Heart right ventricle (tissue), 16 donors: ENCODE measurements around the gene ZNF827. TPM values are rescaled to one million over a fixed set of nuclear protein-coding genes. Genes with fewer than 3 reads are reported as not detected.

ENCODE experiments used
- ATAC-seq, 8 donors: fragments of 200-7000 bp; cut with Tn5 transposase; one replicate each; pipeline ENCODE4 v1.9.1; 2020; ENCODE audit warnings: mild to moderate bottlenecking in 8 of 8, moderate library complexity in 8 of 8, moderate number of reproducible peaks in 1 of 8
- DNase-seq, 2 donors: peaks; one replicate each; pipeline ENCODE4 v3.0.0-alpha.2; 2020
- H3K27ac ChIP-seq, 10 donors: fragments of 200-600 bp; sonication (generic) in 2 of 10; one replicate each; pipeline versions ENCODE4 v1.5.0 to v1.8.0; 2020 to 2022; ENCODE audit warnings: mild to moderate bottlenecking in 3 of 10
- H3K27me3 ChIP-seq, 7 donors: fragments of 200-600 bp; one replicate each; pipeline ENCODE4 v1.8.0; 2021 to 2022; ENCODE audit warnings: mild to moderate bottlenecking in 2 of 7
- H3K36me3 ChIP-seq, 9 donors: fragments of 200-600 bp; sonication (generic) in 1 of 9; one replicate each; pipeline versions ENCODE4 v1.5.0 to v1.8.0; 2020 to 2022; ENCODE audit warnings: mild to moderate bottlenecking in 2 of 9
- H3K4me1 ChIP-seq, 9 donors: fragments of 200-600 bp; sonication (generic) in 1 of 9; one replicate each; pipeline versions ENCODE4 v1.5.0 to v1.8.0; 2020 to 2022; ENCODE audit warnings: mild to moderate bottlenecking in 4 of 9
- H3K4me3 ChIP-seq, 10 donors: fragments of 200-600 bp; sonication (generic) in 2 of 10; one replicate each; pipeline versions ENCODE4 v1.5.0 to v1.8.0; 2020 to 2022; ENCODE audit warnings: mild to moderate bottlenecking in 7 of 10, moderate library complexity in 2 of 10
- H3K9me3 ChIP-seq, 11 donors: fragments of 200-600 bp in 10 of 11; sonication (generic) in 2 of 11; one replicate each; pipeline versions ENCODE4 v1.5.0 to v1.8.0; 2013 to 2022; ENCODE audit warnings: mild to moderate bottlenecking in 2 of 11, control low read depth in 1 of 11, moderate library complexity in 1 of 11
- WGBS, 2 donors: extraction: QIAGEN DNeasy Blood & Tissue Kit; methylation state at CpG; one replicate each; pipeline ENCODE4 v1.1.7; 2013; ENCODE audit warnings: inconsistent platforms in 1 of 2; 5-methylcytosine and 5-hydroxymethylcytosine counted together
- intact Hi-C, 10 donors: fragments of 100-400 bp; cut with DNase I; formaldehyde crosslinking; loops; one replicate each; pipeline versions ENCODE4 v1.11.1 to v1.14.2; 2022
- polyA plus RNA-seq, 2 donors: library from polyadenylated mRNA; stranded (reverse); fragments of 200-250 nt; gene quantifications; one replicate each; pipeline ENCODE4 v1.2.3, GENCODE V29; 2013
- total RNA-seq, 10 donors: library from RNA; stranded (reverse); fragmentation: NEBNext Ultra II Directional in 3 of 10; extraction: Animal tissue kit (Norgen Biotek cat#: 25700) in 3 of 10; gene quantifications; one replicate each; pipeline versions ENCODE4 v1.2.1 to v1.2.4, GENCODE V29; 2021 to 2023
- TF ChIP-seq, protein P1 (sequence below), 9 donors: fragments of 200-600 bp; sonication (generic) in 2 of 9; IDR thresholded peaks; one replicate each; pipeline versions ENCODE4 v1.5.0 to v1.8.0; 2021 to 2022; ENCODE audit warnings: antibody characterized with exemption in 9 of 9, mild to moderate bottlenecking in 5 of 9, moderate library complexity in 1 of 9
- donor health status: Arrhythmogenic right ventricular cardiomyopathy.
- donor health status: ischemic (EF 13 %, LVEDD 7.1; RV severe dilation, severe dysfunction).
- donor health status: healthy with polysubstance abuse.
- donor health status: DM: no; HTN: yes; CAD: no.
- donor health status: DM: no; HTN: no; CAD: no.
- donor health status: ischemic (EF 25% LVEDD 6.9; RV normal size, moderate dysfunction).
- donor health status: ischemic (EF 25% LVEDD 5.7; RV mildly dilated, moderate dysfunction).
- donor health status: healthy.
- donor health status: DM: yes; HTN: yes; CAD: no.
- donor health status: Ischemic cardiomyopathy.
- donor health status: ischemic (EF 35%, LVEDD 5.7; RV mildly dilated, moderate dysfunction).
- donor health status: nonischemic (EF 11% LVEDD 7.7; RV severe dilation, severe dysfunction).
- donor health status: DM: yes; HTN: yes; CAD: no.
- donor health status: PGD.
- donor health status: ischemic (EF 29% LVEDD 5.4; RV normal size, mild dysfunction).
- donor health status: nonischemic (EF 23%, LVEDD 6.1; RV moderate dilation, normal function).

The ZNF827 gene
- total and polyA plus RNA-seq, 12 donors, result 3.8 to 33.9 (median 19.3) TPM

GRCh38 chr4:145828802-145829485 lies 109.7 kb downstream of the ZNF827 start:
- intact Hi-C loops, result loop anchor here in 1 of 10 donors (10.0 kb wide), 1 partner anchor 204 kb away; no protein-coding TSS in a partner anchor
- no peak for ATAC-seq
- Histone ChIP-seq H3K4me3 (no peak overlapping the region), H3K9me3 (no peaks in the 10 kb centered on the region), H3K36me3 (peaks cover 0 to 13% (median 0%) of the 10 kb centered on the region in 9 donors), H3K27ac (peak overlapping the region in 1 of 10 donors; percentile 28), H3K27me3 (no peaks in the 10 kb centered on the region), H3K4me1 (peaks cover 0 to 17% (median 6%) of the 10 kb centered on the region in 9 donors)
- 80 to 83% methylated on average over 3 of the region's 3 CpGs for WGBS, 2 donors
- DNase-seq, result no peak
- TF ChIP-seq, protein P1, sequence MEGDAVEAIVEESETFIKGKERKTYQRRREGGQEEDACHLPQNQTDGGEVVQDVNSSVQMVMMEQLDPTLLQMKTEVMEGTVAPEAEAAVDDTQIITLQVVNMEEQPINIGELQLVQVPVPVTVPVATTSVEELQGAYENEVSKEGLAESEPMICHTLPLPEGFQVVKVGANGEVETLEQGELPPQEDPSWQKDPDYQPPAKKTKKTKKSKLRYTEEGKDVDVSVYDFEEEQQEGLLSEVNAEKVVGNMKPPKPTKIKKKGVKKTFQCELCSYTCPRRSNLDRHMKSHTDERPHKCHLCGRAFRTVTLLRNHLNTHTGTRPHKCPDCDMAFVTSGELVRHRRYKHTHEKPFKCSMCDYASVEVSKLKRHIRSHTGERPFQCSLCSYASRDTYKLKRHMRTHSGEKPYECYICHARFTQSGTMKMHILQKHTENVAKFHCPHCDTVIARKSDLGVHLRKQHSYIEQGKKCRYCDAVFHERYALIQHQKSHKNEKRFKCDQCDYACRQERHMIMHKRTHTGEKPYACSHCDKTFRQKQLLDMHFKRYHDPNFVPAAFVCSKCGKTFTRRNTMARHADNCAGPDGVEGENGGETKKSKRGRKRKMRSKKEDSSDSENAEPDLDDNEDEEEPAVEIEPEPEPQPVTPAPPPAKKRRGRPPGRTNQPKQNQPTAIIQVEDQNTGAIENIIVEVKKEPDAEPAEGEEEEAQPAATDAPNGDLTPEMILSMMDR (IDR thresholded peaks at IDR 0.05), result no peak

DNA sequence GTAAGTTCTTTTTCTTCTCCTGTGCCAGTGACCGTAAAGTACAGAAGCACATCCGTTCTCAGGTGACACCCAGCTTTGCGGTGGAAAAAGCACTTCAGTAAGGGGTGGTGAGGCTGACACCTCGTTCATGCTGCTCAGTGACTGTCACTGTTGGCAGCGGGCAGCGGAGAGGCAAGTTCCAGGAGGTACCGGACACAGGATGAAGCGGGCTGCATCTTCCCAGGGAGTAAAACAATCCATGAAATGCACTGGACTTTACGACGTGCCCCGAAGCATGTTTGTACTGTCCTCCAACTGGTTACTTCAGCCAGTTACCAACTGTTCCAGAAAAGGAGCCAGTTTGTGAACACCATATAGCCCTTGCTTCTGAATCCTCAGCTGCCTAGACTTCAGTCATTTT lies 110.7 kb downstream of the ZNF827 start:
- no peak for DNase-seq
- 86% methylated on average over 11 of the region's 11 CpGs for WGBS, 2 donors
- Histone ChIP-seq H3K27me3 (no peaks in the 10 kb centered on the region), H3K27ac (no peak overlapping the region), H3K4me1 (peaks cover 0 to 17% (median 6%) of the 10 kb centered on the region in 9 donors), H3K4me3 (no peak overlapping the region), H3K36me3 (peaks cover 0 to 14% (median 0%) of the 10 kb centered on the region in 9 donors), H3K9me3 (no peaks in the 10 kb centered on the region)
- no peak for ATAC-seq
- intact Hi-C loops, result loop anchor here in 1 of 10 donors (10.0 kb wide), 1 partner anchor 203 kb away; no protein-coding TSS in a partner anchor
- TF ChIP-seq, protein P1 (IDR thresholded peaks at IDR 0.05), result no peak

- DNase-seq, result no peak
- peaks cover 0 to 16% (median under 1%) of the 10 kb centered on the region in 9 donors for H3K4me1 ChIP-seq
- H3K27ac ChIP-seq, result no peak overlapping the region
- no peaks in the 10 kb centered on the region for H3K9me3 ChIP-seq
- TF ChIP-seq, protein P1 (IDR thresholded peaks at IDR 0.05), result no peak
- H3K27me3 ChIP-seq, result no peaks in the 10 kb centered on the region
- peaks cover 0 to 21% (median 0%) of the 10 kb centered on the region in 9 donors for H3K36me3 ChIP-seq
- intact Hi-C loops, result loop anchor here in 1 of 10 donors (10.0 kb wide), 1 partner anchor 200 kb away; no protein-coding TSS in a partner anchor
- no peak for ATAC-seq
- H3K4me3 ChIP-seq, result no peak overlapping the region
- WGBS, 2 donors, result 98 to 99% methylated on average over 7 of the region's 7 CpGs
Observed at GRCh38 chr4:145825255-145825654, 113.4 kb downstream of the ZNF827 start.

DNA sequence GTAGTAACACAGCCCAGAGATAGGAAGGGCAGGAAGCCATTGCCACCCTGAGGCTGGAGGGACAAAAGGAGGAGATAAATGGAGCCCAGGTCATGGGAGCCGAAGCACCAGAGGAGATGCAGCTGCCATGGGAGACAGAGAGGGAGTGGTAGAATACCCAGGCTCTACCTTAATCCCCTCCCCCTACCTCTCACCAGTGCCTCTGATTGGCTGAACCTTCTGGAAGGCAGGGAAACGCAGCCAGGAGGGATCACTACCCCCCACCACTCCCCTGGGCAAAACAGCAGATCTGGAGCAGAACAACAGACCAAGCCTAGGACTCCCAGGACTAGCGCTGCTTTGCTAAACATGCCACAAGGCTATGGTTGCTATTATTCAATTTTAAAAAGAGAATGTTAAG lies 114.2 kb downstream of the ZNF827 start:
- Histone ChIP-seq H3K36me3 (peaks cover 0 to 21% (median 0%) of the 10 kb centered on the region in 9 donors), H3K4me3 (no peak overlapping the region), H3K4me1 (peaks cover 0 to 18% (median 7%) of the 10 kb centered on the region in 9 donors), H3K27ac (no peak overlapping the region), H3K9me3 (no peaks in the 10 kb centered on the region), H3K27me3 (no peaks in the 10 kb centered on the region)
- intact Hi-C loops, result loop anchor here in 1 of 10 donors (10.0 kb wide), 1 partner anchor 200 kb away; no protein-coding TSS in a partner anchor
- TF ChIP-seq, protein P1 (IDR thresholded peaks at IDR 0.05), result no peak
- DNase-seq (no peak), ATAC-seq (no peak)
- 89 to 96% methylated on average over 3 of the region's 3 CpGs for WGBS, 2 donors
